Mononuclear cell (primary cell): ENCODE measurements around the gene LRP10. TPM values are rescaled to one million over a fixed set of nuclear protein-coding genes. Genes with fewer than 3 reads are reported as not detected.
A peak's percentile ranks its signal among the peaks of the same experiment; 100 is the strongest.
"Not testable (repeated sequence)": the region's sequence is repeated elsewhere in the genome, so short reads cannot be mapped to it uniquely, and the experiment has no call there.

Experiments
- H3K27me3 ChIP-seq: 2 replicates; pipeline ENCODE4 v1.6.0; 2011; ENCODE audit warnings: low read length, control low read depth; ENCODE audit not compliant: insufficient read depth
- H3K4me1 ChIP-seq: 2 replicates; pipeline ENCODE4 v1.5.1; 2011; ENCODE audit warnings: mild to moderate bottlenecking, low read length, control low read depth; ENCODE audit not compliant: insufficient read depth
- H3K4me3 ChIP-seq: 2 replicates; pipeline ENCODE4 v1.5.1; 2011; ENCODE audit warnings: mild to moderate bottlenecking, low read length, moderate library complexity
- H3K9me3 ChIP-seq: 2 replicates; pipeline ENCODE4 v1.5.1; 2011; ENCODE audit warnings: low read depth, mild to moderate bottlenecking, control low read depth, low read length
- total RNA-seq: library from RNA; depleted of rRNA; stranded (reverse); fragments of >200 nt; gene quantifications from one replicate; pipeline ENCODE4 v1.2.3, GENCODE V29; 2012

Gene LRP10
- 46.7 TPM for total RNA-seq

- Histone ChIP-seq H3K4me3 (peak within 1 kb of the TSS; percentile 90), H3K9me3 (no peaks in the 10 kb centered on the region), H3K27me3 (no peaks in the 10 kb centered on the region), H3K4me1 (peaks cover 41% of the 10 kb centered on the region)
Observed at GRCh38 chr14:22871224-22872032, at the start of gene LRP10. TSS of gene LRP10 (plus strand) at chr14:22871740. CDS start at chr14:22872304, 564 bp downstream.

GRCh38 chr14:22822016-22822570 is 49.4 kb upstream of the LRP10 start:
- Histone ChIP-seq H3K27me3 (no peaks in the 10 kb centered on the region), H3K4me3 (peak overlapping the region; percentile 30), H3K4me1 (peaks cover 52% of the 10 kb centered on the region), H3K9me3 (no peaks in the 10 kb centered on the region)

GRCh38 chr14:22822571-22823098 is 48.9 kb upstream of the LRP10 start:
- Histone ChIP-seq H3K27me3 (no peaks in the 10 kb centered on the region), H3K4me3 (peak overlapping the region; percentile 30), H3K9me3 (no peaks in the 10 kb centered on the region), H3K4me1 (peaks cover 52% of the 10 kb centered on the region)

- Histone ChIP-seq H3K27me3 (no peaks in the 10 kb centered on the region), H3K4me3 (no peak overlapping the region), H3K4me1 (peaks cover 38% of the 10 kb centered on the region), H3K9me3 (no peaks in the 10 kb centered on the region)
Observed at GRCh38 chr14:22824711-22825359, 46.7 kb upstream of the LRP10 start.

- H3K4me1 ChIP-seq = peaks cover 30% of the 10 kb centered on the region
- peak overlapping the region; percentile 94 for H3K4me3 ChIP-seq
- not testable (repeated sequence) for H3K9me3 ChIP-seq, H3K27me3 ChIP-seq
Observed at GRCh38 chr14:22829076-22829660, 42.4 kb upstream of the LRP10 start.

GRCh38 chr14:22829661-22830442 is 41.7 kb upstream of the LRP10 start, which contains the start of gene MRPL52:
TSS of gene MRPL52 (plus strand) at chr14:22829887. CDS start at chr14:22829913, 26 bp downstream.
- Histone ChIP-seq H3K4me1 (peaks cover 23% of the 10 kb centered on the region), H3K27me3 (no peaks in the 10 kb centered on the region)

GRCh38 chr14:22830443-22831010 is 41.0 kb upstream of the LRP10 start:
- Histone ChIP-seq H3K9me3 (no peaks in the 10 kb centered on the region), H3K4me3 (peak overlapping the region; percentile 94), H3K27me3 (no peaks in the 10 kb centered on the region), H3K4me1 (peaks cover 20% of the 10 kb centered on the region)

More at GRCh38 chr14:22829661-22830442, 41.7 kb upstream of the LRP10 start, which contains the start of gene MRPL52:
- H3K9me3 ChIP-seq = no peaks in the 10 kb centered on the region
- H3K4me3 ChIP-seq = peak within 1 kb of the TSS; percentile 94

- Histone ChIP-seq H3K4me3 (no peak overlapping the region), H3K27me3 (peaks cover 12% of the 10 kb centered on the region), H3K4me1 (peaks cover 30% of the 10 kb centered on the region), H3K9me3 (no peaks in the 10 kb centered on the region)
Observed at GRCh38 chr14:22835505-22835904, 36.0 kb upstream of the LRP10 start.

- peaks cover 21% of the 10 kb centered on the region for H3K4me1 ChIP-seq
- H3K27me3 ChIP-seq = peaks cover 12% of the 10 kb centered on the region
- H3K4me3 ChIP-seq = peak within 1 kb of the TSS; percentile 46
- H3K9me3 ChIP-seq = no peaks in the 10 kb centered on the region
Observed at GRCh38 chr14:22836301-22837113, 35.0 kb upstream of the LRP10 start, which contains the start of gene MMP14. TSS of gene MMP14 (plus strand) at chr14:22836585. CDS start at chr14:22836818, 233 bp downstream.

GRCh38 chr14:22837114-22837749 is 34.3 kb upstream of the LRP10 start:
- H3K9me3 ChIP-seq = no peaks in the 10 kb centered on the region
- peaks cover 21% of the 10 kb centered on the region for H3K4me1 ChIP-seq
- peak overlapping the region; percentile 46 for H3K4me3 ChIP-seq
- peaks cover 12% of the 10 kb centered on the region for H3K27me3 ChIP-seq

- H3K9me3 ChIP-seq = no peaks in the 10 kb centered on the region
- H3K27me3 ChIP-seq = peaks cover 12% of the 10 kb centered on the region
- H3K4me3 ChIP-seq = no peak overlapping the region
- peaks cover 21% of the 10 kb centered on the region for H3K4me1 ChIP-seq
Observed at GRCh38 chr14:22837750-22838538, 33.6 kb upstream of the LRP10 start.

- H3K4me3 ChIP-seq = no peak overlapping the region
- H3K4me1 ChIP-seq = peaks cover 21% of the 10 kb centered on the region
- H3K27me3 ChIP-seq = peaks cover 12% of the 10 kb centered on the region
- no peaks in the 10 kb centered on the region for H3K9me3 ChIP-seq
Observed at GRCh38 chr14:22838631-22839041, 32.9 kb upstream of the LRP10 start.
